Common myeloid progenitor, CD34-positive (primary cell): Measurements from ENCODE around the gene LTF. TPM values are rescaled to one million over a fixed set of nuclear protein-coding genes. Genes with fewer than 3 reads are reported as not detected.
A peak's percentile ranks its signal among the peaks of the same experiment; 100 is the strongest.

Experiments
- CTCF ChIA-PET: fragments of 350-600 bp; sonication (Branson Sonifier 250); formaldehyde crosslinking; loops from one replicate; lab custom pipeline; 2021; ENCODE audit warnings: antibody characterized with exemption; lab: Charles Lee
- POLR2A ChIA-PET: fragments of 350-600 bp; sonication (Branson Sonifier 250); formaldehyde crosslinking; loops from one replicate; lab custom pipeline; 2021; ENCODE audit warnings: antibody characterized with exemption; lab: Charles Lee
- DNase-seq, 3 donors: peaks; one replicate each; pipeline versions ENCODE4 v3.0.0 to v3.0.0-alpha.2; 2013
- H3K27ac ChIP-seq, 2 experiments: 1 replicate in 1 of 2; 2 replicates in 1 of 2; pipeline ENCODE4 v1.7.0; 2013; ENCODE audit warnings: inconsistent platforms in 2 of 2, low read length in 2 of 2, mild to moderate bottlenecking in 2 of 2, low read depth in 1 of 2, moderate library complexity in 1 of 2; ENCODE audit not compliant: severe bottlenecking in 2 of 2, insufficient read depth in 1 of 2, poor library complexity in 1 of 2
- H3K27me3 ChIP-seq, 5 experiments: replicated peaks in 2 of 5; 1 replicate in 3 of 5; 2 replicates in 2 of 5; pipeline versions ENCODE4 v1.6.1 to v1.7.0; 2013; ENCODE audit warnings: low read length in 4 of 5, mild to moderate bottlenecking in 2 of 5, moderate library complexity in 2 of 5, inconsistent platforms in 1 of 5; ENCODE audit not compliant: insufficient read depth in 5 of 5, control insufficient read depth in 4 of 5
- H3K36me3 ChIP-seq, 4 experiments: 1 replicate in 2 of 4; 2 replicates in 2 of 4; pipeline versions ENCODE4 v1.6.1 to v1.7.0; 2013; ENCODE audit warnings: low read length in 3 of 4, control low read depth in 1 of 4, mild to moderate bottlenecking in 1 of 4; ENCODE audit not compliant: control insufficient read depth in 4 of 4, insufficient read depth in 4 of 4
- H3K4me1 ChIP-seq, 4 experiments: 1 replicate in 3 of 4; 2 replicates in 1 of 4; pipeline versions ENCODE4 v1.6.1 to v1.7.1; 2013; ENCODE audit warnings: low read length in 3 of 4, mild to moderate bottlenecking in 3 of 4, control low read depth in 1 of 4, inconsistent platforms in 1 of 4, moderate library complexity in 1 of 4; ENCODE audit not compliant: control insufficient read depth in 4 of 4, insufficient read depth in 4 of 4; ENCODE audit errors: control extremely low read depth in 1 of 4
- H3K4me3 ChIP-seq, 7 experiments: 1 replicate in 4 of 7; 2 replicates in 3 of 7; pipeline versions ENCODE4 v1.5.1 to v1.7.0; 2013; ENCODE audit warnings: mild to moderate bottlenecking in 7 of 7, low read length in 6 of 7, moderate library complexity in 6 of 7, inconsistent platforms in 2 of 7, low read depth in 2 of 7, control low read depth in 1 of 7; ENCODE audit not compliant: insufficient read depth in 4 of 7, control insufficient read depth in 1 of 7; ENCODE audit errors: extremely low read depth in 1 of 7
- H3K9me3 ChIP-seq, 5 experiments: 1 replicate in 4 of 5; 2 replicates in 1 of 5; pipeline versions ENCODE4 v1.6.1 to v1.7.1; 2013; ENCODE audit warnings: low read length in 4 of 5, mild to moderate bottlenecking in 2 of 5, inconsistent platforms in 1 of 5, low read depth in 1 of 5, moderate library complexity in 1 of 5; ENCODE audit not compliant: control insufficient read depth in 4 of 5, insufficient read depth in 2 of 5; ENCODE audit errors: control extremely low read depth in 1 of 5
- WGBS: methylation state at CpG from one replicate; pipeline ENCODE4 v1.1.5; 2013; ENCODE audit not compliant: insufficient coverage; 5-methylcytosine and 5-hydroxymethylcytosine counted together
- polyA plus RNA-seq: library from polyadenylated mRNA; unstranded; fragments of 120-200 nt; gene quantifications from one replicate; pipeline ENCODE4 v1.2.1, GENCODE V29; 2013

LTF gene
- 0.15 TPM for polyA plus RNA-seq

GRCh38 chr3:46464326-46465195 is at the start of gene LTF:
TSS of gene LTF (minus strand) at chr3:46464905. CDS start at chr3:46464867, 38 bp downstream.
- H3K4me3 ChIP-seq: peak within 1 kb of the TSS in 3 of 7 experiments; percentile 28 to 44 (median 32)
- WGBS: 17% methylated on average over 44 of the region's 44 CpGs

GRCh38 chr3:46512191-46512749 is 47.6 kb upstream of the LTF start:
- DNase-seq: no peak
- Histone ChIP-seq H3K4me3 (no peak overlapping the region), H3K27ac (no peak overlapping the region), H3K4me1 (no peaks in the 10 kb centered on the region), H3K9me3 (no peaks in the 10 kb centered on the region), H3K36me3 (no peaks in the 10 kb centered on the region), H3K27me3 (no peaks in the 10 kb centered on the region)
- POLR2A ChIA-PET: no interaction called here
- 83% methylated on average over 2 of the region's 2 CpGs for WGBS
- CTCF ChIA-PET: interaction anchor here (1.1 to 2.2 kb wide), 4 partner anchors 9 to 46 kb away, joined by 4 to 9 read pairs (median 6); partner anchors contain the start of gene RTP3

More at GRCh38 chr3:46464326-46465195, at the start of gene LTF:
- peaks cover 0 to 7% (median 0%) of the 10 kb centered on the region in 5 experiments for H3K9me3 ChIP-seq
- H3K36me3 ChIP-seq: no peaks in the 10 kb centered on the region
- no peak within 1 kb of the TSS for H3K27ac ChIP-seq
- ChIA-PET POLR2A (no interaction called here), CTCF (interaction anchor here (0.8 to 0.9 kb wide), 2 partner anchors 16 to 96 kb away, joined by 3 read pairs; no protein-coding TSS in a partner anchor)
- H3K27me3 ChIP-seq: peaks cover 4 to 43% (median 34%) of the 10 kb centered on the region in 5 experiments
- DNase-seq: peak in 1 of 3 donors; percentile 20
- H3K4me1 ChIP-seq: peaks cover 0 to 8% (median 7%) of the 10 kb centered on the region in 4 experiments

GRCh38 chr3:46509661-46510187 is 45.0 kb upstream of the LTF start:
- Histone ChIP-seq H3K36me3 (no peaks in the 10 kb centered on the region), H3K4me1 (no peaks in the 10 kb centered on the region), H3K4me3 (no peak overlapping the region), H3K9me3 (no peaks in the 10 kb centered on the region), H3K27ac (peak overlapping the region in 1 of 2 experiments; percentile 40), H3K27me3 (no peaks in the 10 kb centered on the region)
- no peak for DNase-seq
- WGBS: 93% methylated on average over 3 of the region's 4 CpGs
- ChIA-PET CTCF (interaction anchor here (1.0 to 2.0 kb wide), 5 partner anchors 13 to 49 kb away, joined by 3 to 13 read pairs (median 6); partner anchors contain the start of gene RTP3), POLR2A (interaction anchor here (0.6 kb wide), 1 partner anchor 663 kb away, joined by 3 read pairs; no protein-coding TSS in a partner anchor)

- H3K4me1 ChIP-seq: no peaks in the 10 kb centered on the region
- ChIA-PET POLR2A (no interaction called here), CTCF (interaction anchor here (1.0 to 2.0 kb wide), 5 partner anchors 12 to 49 kb away, joined by 3 to 13 read pairs (median 6); partner anchors contain the start of gene RTP3)
- no peaks in the 10 kb centered on the region for H3K36me3 ChIP-seq
- H3K27me3 ChIP-seq: no peaks in the 10 kb centered on the region
- 86% methylated on average over 2 of the region's 4 CpGs for WGBS
- no peak overlapping the region for H3K27ac ChIP-seq
- H3K9me3 ChIP-seq: no peaks in the 10 kb centered on the region
- no peak overlapping the region for H3K4me3 ChIP-seq
- DNase-seq: peak in 1 of 3 donors; percentile 29
Measured at GRCh38 chr3:46508850-46509591, 44.3 kb upstream of the LTF start.

GRCh38 chr3:46506526-46506925 is 41.8 kb upstream of the LTF start:
- Histone ChIP-seq H3K4me1 (peaks cover 0 to 16% (median 6%) of the 10 kb centered on the region in 4 experiments), H3K27me3 (no peaks in the 10 kb centered on the region), H3K36me3 (no peaks in the 10 kb centered on the region), H3K27ac (no peak overlapping the region), H3K9me3 (no peaks in the 10 kb centered on the region), H3K4me3 (no peak overlapping the region)
- ChIA-PET CTCF (interaction anchor here (1.3 kb wide), 1 partner anchor 52 kb away, joined by 4 read pairs; no protein-coding TSS in a partner anchor), POLR2A (no interaction called here)
- DNase-seq: no peak
- WGBS: 100% methylated on average over 3 of the region's 3 CpGs

- H3K36me3 ChIP-seq: no peaks in the 10 kb centered on the region
- no peak for DNase-seq
- no peaks in the 10 kb centered on the region for H3K9me3 ChIP-seq
- ChIA-PET CTCF (interaction anchor here (0.8 to 1.3 kb wide), 2 partner anchors 9 to 52 kb away, joined by 3 to 4 read pairs; no protein-coding TSS in a partner anchor), POLR2A (interaction anchor here (0.7 kb wide), 1 partner anchor 27 kb away, joined by 3 read pairs; no protein-coding TSS in a partner anchor)
- peaks cover 3 to 22% (median 11%) of the 10 kb centered on the region in 4 experiments for H3K4me1 ChIP-seq
- WGBS: 92% methylated on average over 7 of the region's 10 CpGs
- no peak overlapping the region for H3K27ac ChIP-seq
- no peaks in the 10 kb centered on the region for H3K27me3 ChIP-seq
- H3K4me3 ChIP-seq: no peak overlapping the region
Measured at GRCh38 chr3:46505953-46506352, 41.2 kb upstream of the LTF start.
